Body of pancreas (tissue), 4 donors: ENCODE measurements around the gene SLC9C1.

Experiments used
- CTCF ChIP-seq, 7 experiments: fragments of 450-650 bp in 4 of 7; fragments of 200-600 bp in 3 of 7; sonication (generic) in 3 of 7; IDR thresholded peaks; one replicate each; pipeline ENCODE4 v1.5.1; 2016 to 2019; ENCODE audit warnings: antibody characterized with exemption in 7 of 7
- POLR2A ChIP-seq, 3 donors: fragments of 450-650 bp; IDR thresholded peaks; one replicate each; pipeline ENCODE4 v1.6.1; 2016; ENCODE audit warnings: antibody characterized with exemption in 3 of 3, mild to moderate bottlenecking in 2 of 3

GRCh38 chr3:112171144-112171543, 122.9 kb downstream of the SLC9C1 start:
- TF ChIP-seq CTCF (IDR thresholded peaks at IDR 0.05): no peak
- TF ChIP-seq POLR2A (IDR thresholded peaks at IDR 0.05): no peak
